Transverse colon (tissue), 4 donors: ENCODE measurements around the gene XYLT2. TPM values are rescaled to one million over a fixed set of nuclear protein-coding genes. Genes with fewer than 3 reads are reported as not detected.
"Not testable (repeated sequence)": the region's sequence is repeated elsewhere in the genome, so short reads cannot be mapped to it uniquely, and the experiment has no call there.

Source experiments
- DNase-seq: peaks from one replicate; pipeline ENCODE4 v3.0.0-alpha.2; 2019
- H3K27ac ChIP-seq, 4 donors: fragments of 200-600 bp; sonication (generic); 2 replicates each; pipeline ENCODE4 v1.5.1; 2016 to 2018; ENCODE audit warnings: inconsistent platforms in 4 of 4
- H3K27me3 ChIP-seq: fragments of 200-600 bp; sonication (generic); 2 replicates; pipeline ENCODE4 v1.5.1; 2017; ENCODE audit warnings: inconsistent platforms
- H3K36me3 ChIP-seq, 4 donors: fragments of 200-600 bp; sonication (generic); 2 replicates each; pipeline ENCODE4 v1.5.1; 2017 to 2019; ENCODE audit warnings: inconsistent platforms in 4 of 4
- H3K4me1 ChIP-seq, 4 donors: fragments of 200-600 bp; sonication (generic); 2 replicates each; pipeline ENCODE4 v1.5.1; 2017 to 2020; ENCODE audit warnings: inconsistent platforms in 4 of 4
- H3K4me3 ChIP-seq, 4 donors: fragments of 200-600 bp; sonication (generic); 1 replicate in 1 of 4; 2 replicates in 3 of 4; pipeline versions ENCODE4 v1.5.1 to v1.6.1; 2017 to 2019; ENCODE audit warnings: inconsistent platforms in 4 of 4
- H3K9me3 ChIP-seq, 2 donors: fragments of 200-600 bp; sonication (generic); 2 replicates each; pipeline ENCODE4 v1.5.1; 2017 to 2019; ENCODE audit warnings: inconsistent platforms in 2 of 2
- EP300 ChIP-seq: sonication (generic); formaldehyde crosslinking; IDR thresholded peaks from one replicate; pipeline ENCODE4 v1.6.1; 2017; ENCODE audit warnings: antibody characterized with exemption, low read depth
- POLR2A ChIP-seq: fragments of 450-650 bp; IDR thresholded peaks from one replicate; pipeline ENCODE4 v1.6.1; 2016; ENCODE audit warnings: antibody characterized with exemption, mild to moderate bottlenecking, moderate library complexity
- POLR2AphosphoS5 ChIP-seq, 3 donors: sonication (generic); formaldehyde crosslinking; IDR thresholded peaks; one replicate each; pipeline ENCODE4 v1.6.1; 2016; ENCODE audit warnings: antibody characterized with exemption in 3 of 3
- WGBS, 2 donors: methylation state at CpG; one replicate each; pipeline ENCODE4 v1.1.5; 2018; ENCODE audit warnings: low coverage in 1 of 2; 5-methylcytosine and 5-hydroxymethylcytosine counted together
- in situ Hi-C, 4 donors: fragments of 200-750 bp; cut with MboI; loops; one replicate each; pipeline versions ENCODE4 v1.15.0 to v1.15.1; 2017; ENCODE audit warnings: low sequenced_read_pairs in 3 of 4, low pct_ligation_motif_present in 1 of 4, low pct_unique_long_range_greater_than_20kb in 1 of 4
- intact Hi-C: fragments of 100-400 bp; cut with DNase I; formaldehyde crosslinking; loops from one replicate; pipeline ENCODE4 v1.15.1; 2023; ENCODE audit warnings: low total_unique reads
- total RNA-seq, 4 donors: library from RNA; depleted of rRNA; stranded (reverse); fragments of >200 nt; gene quantifications; one replicate each; pipeline ENCODE4 v1.1.0, GENCODE V29; 2016
- TF ChIP-seq, protein P1 (sequence below), 5 experiments: fragments of 200-600 bp in 3 of 5; fragments of 450-650 bp in 2 of 5; sonication (generic) in 3 of 5; IDR thresholded peaks; 1 replicate in 2 of 5; 2 replicates in 3 of 5; pipeline ENCODE4 v1.5.1; 2016 to 2017; ENCODE audit warnings: antibody characterized with exemption in 5 of 5, inconsistent platforms in 3 of 5, mild to moderate bottlenecking in 2 of 5, moderate library complexity in 1 of 5

Gene XYLT2
- total RNA-seq, 4 donors from 2014 or later: 21.3 to 27.3 (median 22.0) TPM

DNA sequence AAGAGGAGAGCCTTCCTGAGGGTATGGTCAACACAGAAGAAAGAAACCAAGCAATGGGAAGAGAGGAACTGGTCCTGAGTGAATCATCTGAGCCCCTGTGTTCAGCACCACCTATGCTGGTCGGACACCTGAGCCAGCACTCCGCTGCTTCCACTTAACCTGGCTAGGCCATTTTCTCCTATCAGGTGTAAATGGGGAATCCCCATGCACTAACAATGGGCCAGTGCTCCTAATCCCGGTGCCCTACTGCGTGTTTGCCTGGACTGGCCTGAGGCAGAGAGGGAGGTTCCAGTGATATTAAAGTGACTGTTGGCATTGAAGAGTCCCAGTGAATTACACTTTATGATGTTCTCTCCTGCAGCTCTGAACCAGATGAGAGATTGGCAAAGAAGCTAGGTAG, 34.4 kb upstream of the XYLT2 start:
- TF ChIP-seq POLR2A: no peak
- TF ChIP-seq, protein P1, sequence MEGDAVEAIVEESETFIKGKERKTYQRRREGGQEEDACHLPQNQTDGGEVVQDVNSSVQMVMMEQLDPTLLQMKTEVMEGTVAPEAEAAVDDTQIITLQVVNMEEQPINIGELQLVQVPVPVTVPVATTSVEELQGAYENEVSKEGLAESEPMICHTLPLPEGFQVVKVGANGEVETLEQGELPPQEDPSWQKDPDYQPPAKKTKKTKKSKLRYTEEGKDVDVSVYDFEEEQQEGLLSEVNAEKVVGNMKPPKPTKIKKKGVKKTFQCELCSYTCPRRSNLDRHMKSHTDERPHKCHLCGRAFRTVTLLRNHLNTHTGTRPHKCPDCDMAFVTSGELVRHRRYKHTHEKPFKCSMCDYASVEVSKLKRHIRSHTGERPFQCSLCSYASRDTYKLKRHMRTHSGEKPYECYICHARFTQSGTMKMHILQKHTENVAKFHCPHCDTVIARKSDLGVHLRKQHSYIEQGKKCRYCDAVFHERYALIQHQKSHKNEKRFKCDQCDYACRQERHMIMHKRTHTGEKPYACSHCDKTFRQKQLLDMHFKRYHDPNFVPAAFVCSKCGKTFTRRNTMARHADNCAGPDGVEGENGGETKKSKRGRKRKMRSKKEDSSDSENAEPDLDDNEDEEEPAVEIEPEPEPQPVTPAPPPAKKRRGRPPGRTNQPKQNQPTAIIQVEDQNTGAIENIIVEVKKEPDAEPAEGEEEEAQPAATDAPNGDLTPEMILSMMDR (IDR thresholded peaks at IDR 0.05): no peak
- no peak for TF ChIP-seq POLR2AphosphoS5 (IDR thresholded peaks at IDR 0.05)
- no peak for TF ChIP-seq EP300
- intact Hi-C loops (no loop called here), in situ Hi-C loops (no loop called here)
- Histone ChIP-seq H3K9me3 (no peaks in the 10 kb centered on the region), H3K27me3 (no peaks in the 10 kb centered on the region), H3K4me1 (peaks cover 0 to 8% (median 0%) of the 10 kb centered on the region in 4 donors), H3K27ac (no peak overlapping the region), H3K36me3 (no peaks in the 10 kb centered on the region), H3K4me3 (no peak overlapping the region)
- 57% methylated on average over 4 of the region's 4 CpGs; no CpG with 5 or more reads in 1 of the 2 donors for WGBS, 2 donors
- DNase-seq: no peak

DNA sequence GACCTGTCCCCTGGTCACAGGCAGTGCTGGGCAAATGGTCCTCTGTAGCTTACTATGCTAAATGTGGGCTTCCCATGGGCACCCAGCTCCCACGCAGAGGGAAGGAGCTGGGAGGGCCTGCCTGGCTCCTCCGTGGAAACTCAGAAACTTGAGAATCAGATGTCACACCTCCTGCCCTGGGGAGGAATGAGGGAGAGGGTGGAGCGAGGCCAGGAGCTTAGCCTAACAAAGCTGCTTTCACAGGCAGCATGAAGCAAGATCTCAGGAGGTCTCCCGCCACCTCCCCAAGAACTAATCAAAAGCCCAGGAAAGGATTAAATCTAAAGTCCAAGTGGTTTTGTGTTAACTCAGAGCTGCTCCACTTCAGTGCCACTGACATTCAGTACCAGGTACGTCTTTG, 33.6 kb upstream of the XYLT2 start:
- intact Hi-C loops: no loop called here
- DNase-seq: no peak
- Histone ChIP-seq H3K9me3 (no peaks in the 10 kb centered on the region), H3K27ac (no peak overlapping the region), H3K36me3 (no peaks in the 10 kb centered on the region), H3K27me3 (no peaks in the 10 kb centered on the region), H3K4me1 (peaks cover 0 to 8% (median 0%) of the 10 kb centered on the region in 4 donors), H3K4me3 (no peak overlapping the region)
- TF ChIP-seq EP300 (no peak), POLR2A (no peak), POLR2AphosphoS5 (IDR thresholded peaks at IDR 0.05) (no peak)
- TF ChIP-seq, protein P1 (IDR thresholded peaks at IDR 0.05): no peak
- in situ Hi-C loops: no loop called here
- 50 to 75% methylated on average over 2 to 5 of the region's 5 CpGs for WGBS, 2 donors

DNA sequence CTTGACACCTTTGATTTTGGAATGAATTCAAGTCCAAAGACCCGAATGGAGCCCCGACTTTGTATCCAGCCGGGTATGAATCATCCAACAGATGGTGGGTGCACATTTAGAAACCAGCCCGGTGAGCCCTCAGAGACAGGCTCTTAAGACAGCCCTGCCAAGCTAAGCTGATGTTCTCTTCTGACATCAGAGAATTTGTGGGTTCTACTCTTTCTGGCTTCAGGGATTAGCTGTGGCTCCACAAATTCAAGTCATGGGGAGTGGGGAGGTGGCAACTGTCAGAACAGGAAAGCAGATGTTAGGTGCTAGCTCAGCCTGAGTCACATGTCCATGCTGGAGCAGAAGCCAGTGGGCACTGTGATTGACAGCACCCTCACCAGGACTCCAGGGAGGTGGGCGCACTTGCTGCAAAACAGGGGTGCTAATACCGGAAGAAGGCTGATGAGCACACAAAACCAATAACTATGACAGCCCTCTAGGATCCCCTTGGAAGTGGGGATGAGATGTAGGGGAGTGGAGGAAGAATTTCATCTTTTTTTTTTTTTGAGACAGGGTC, 31.4 kb upstream of the XYLT2 start:
- 70 to 78% methylated on average over 2 to 6 of the region's 6 CpGs for WGBS, 2 donors
- intact Hi-C loops (no loop called here), in situ Hi-C loops (no loop called here)
- no peak for DNase-seq
- Histone ChIP-seq H3K4me1 (peaks cover 0 to 3% (median 0%) of the 10 kb centered on the region in 4 donors), H3K36me3 (no peaks in the 10 kb centered on the region), H3K9me3 (no peaks in the 10 kb centered on the region), H3K27me3 (no peaks in the 10 kb centered on the region), H3K27ac (no peak overlapping the region), H3K4me3 (no peak overlapping the region)
- TF ChIP-seq EP300 (no peak), POLR2AphosphoS5 (IDR thresholded peaks at IDR 0.05) (no peak), POLR2A (no peak)
- TF ChIP-seq, protein P1 (IDR thresholded peaks at IDR 0.05): no peak

DNA sequence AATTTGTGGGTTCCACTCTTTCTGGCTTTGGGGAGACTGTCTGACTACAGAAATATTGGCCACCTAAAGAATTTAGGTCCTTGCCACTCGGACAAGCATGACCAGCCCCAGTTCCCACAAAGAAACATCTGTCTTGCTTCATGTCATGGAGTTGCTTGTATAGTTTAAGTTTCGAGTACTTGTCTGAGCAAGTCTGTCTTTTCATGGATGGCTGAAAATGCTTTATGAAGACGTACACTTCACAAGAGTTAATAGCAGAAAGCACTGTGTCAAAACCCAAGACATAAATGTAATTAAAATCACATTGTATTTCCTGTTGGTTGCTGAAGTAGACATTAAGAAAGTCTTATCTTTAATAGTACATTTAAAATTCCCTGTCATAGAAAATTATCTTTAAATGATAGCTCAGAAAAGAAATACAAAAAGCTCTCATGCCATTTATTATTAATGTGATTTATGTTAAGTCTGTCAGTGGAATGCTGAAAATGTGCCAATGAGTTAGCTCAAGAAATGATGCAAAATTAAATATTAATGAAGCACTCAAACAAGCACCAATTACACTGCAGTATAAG, 29.8 kb upstream of the XYLT2 start:
- no peak overlapping the region for H3K4me3 ChIP-seq
- in situ Hi-C loops (no loop called here), intact Hi-C loops (no loop called here)
- no peak overlapping the region for H3K27ac ChIP-seq
- H3K36me3 ChIP-seq: no peaks in the 10 kb centered on the region
- H3K27me3 ChIP-seq: no peaks in the 10 kb centered on the region
- TF ChIP-seq, protein P1 (IDR thresholded peaks at IDR 0.05): no peak
- TF ChIP-seq POLR2A (no peak), POLR2AphosphoS5 (IDR thresholded peaks at IDR 0.05) (no peak), EP300 (no peak)
- 68 to 89% methylated on average over 2 to 3 of the region's 3 CpGs for WGBS, 2 donors
- DNase-seq: no peak
- peaks cover 0 to 3% (median 0%) of the 10 kb centered on the region in 4 donors for H3K4me1 ChIP-seq
- no peaks in the 10 kb centered on the region for H3K9me3 ChIP-seq

DNA sequence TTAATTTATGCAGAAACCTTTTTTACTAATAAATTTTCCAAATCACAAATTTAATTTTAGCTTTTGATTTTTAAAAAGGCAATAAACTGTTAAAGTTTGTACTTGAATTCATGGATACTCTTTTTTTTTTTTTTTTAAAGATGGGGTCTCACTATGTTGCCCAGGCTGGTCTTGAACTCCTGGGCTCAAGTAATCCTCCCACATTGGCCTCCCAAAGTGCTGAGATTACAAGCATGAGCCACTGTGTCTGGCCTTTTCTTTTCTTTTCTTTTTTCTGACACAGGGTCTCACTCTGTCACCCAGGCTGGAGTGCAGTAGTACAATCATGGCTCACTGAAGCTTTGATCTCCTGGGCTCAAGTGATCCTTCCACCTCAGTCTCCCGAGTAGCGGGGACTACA, 29.3 kb upstream of the XYLT2 start:
- DNase-seq, H3K4me3 ChIP-seq, H3K9me3 ChIP-seq, H3K27me3 ChIP-seq, H3K4me1 ChIP-seq, H3K36me3 ChIP-seq, H3K27ac ChIP-seq, in situ Hi-C loops, intact Hi-C loops: not testable (repeated sequence)
- WGBS, 2 donors: 86 to 92% methylated on average over 2 of the region's 2 CpGs
